ENCODE results near the gene CFAP221.

Gene CFAP221

GRCh38 chr2:119647440-119648169, 103.4 kb downstream of the CFAP221 start:
- no peak for DNase-seq

- DNase-seq: no peak
These were observed 105.2 kb downstream of the CFAP221 start for GRCh38 chr2:119649364-119649917.

- no peak for DNase-seq
These were observed 106.0 kb downstream of the CFAP221 start for GRCh38 chr2:119650206-119650605.

- no peak for DNase-seq
These were observed 106.7 kb downstream of the CFAP221 start for GRCh38 chr2:119650846-119651370.

GRCh38 chr2:119657466-119658145, 113.4 kb downstream of the CFAP221 start:
- no peak for DNase-seq

GRCh38 chr2:119659601-119660342, 115.5 kb downstream of the CFAP221 start:
- DNase-seq: no peak

- no peak for DNase-seq
These were observed 116.1 kb downstream of the CFAP221 start for GRCh38 chr2:119660343-119660658.

- no peak for DNase-seq
These were observed 118.0 kb downstream of the CFAP221 start for GRCh38 chr2:119662297-119662696.

- DNase-seq: no peak
These were observed 124.3 kb downstream of the CFAP221 start for GRCh38 chr2:119668546-119668945.

- no peak for DNase-seq
These were observed 126.8 kb downstream of the CFAP221 start for GRCh38 chr2:119671016-119671415.

- no peak for DNase-seq
These were observed 127.5 kb downstream of the CFAP221 start for GRCh38 chr2:119671752-119672151.

GRCh38 chr2:119672161-119672862, 128.1 kb downstream of the CFAP221 start:
- no peak for DNase-seq

GRCh38 chr2:119673796-119674195, 129.5 kb downstream of the CFAP221 start:
- no peak for DNase-seq

- no peak for DNase-seq
These were observed 130.7 kb downstream of the CFAP221 start for GRCh38 chr2:119674711-119675500.

GRCh38 chr2:119678021-119678656, 133.9 kb downstream of the CFAP221 start:
- DNase-seq: no peak

- DNase-seq: no peak
These were observed 135.2 kb downstream of the CFAP221 start for GRCh38 chr2:119679526-119679837.

- no peak for DNase-seq
These were observed 135.6 kb downstream of the CFAP221 start for GRCh38 chr2:119679846-119680245.

- no peak for DNase-seq
These were observed 136.4 kb downstream of the CFAP221 start for GRCh38 chr2:119680457-119681202.

- DNase-seq: no peak
These were observed 137.1 kb downstream of the CFAP221 start for GRCh38 chr2:119681203-119681867.

GRCh38 chr2:119681868-119682220, 137.6 kb downstream of the CFAP221 start:
- no peak for DNase-seq
